Neutrophil (primary cell): ENCODE data around the gene ANKS1B.

ENCODE experiments used
- H3K27ac ChIP-seq: fragments of 200-600 bp; sonication (generic); 2 replicates; pipeline ENCODE4 v1.5.1; 2016; ENCODE audit warnings: mild to moderate bottlenecking, moderate library complexity
- H3K27me3 ChIP-seq: fragments of 200-600 bp; sonication (generic); 2 replicates; pipeline ENCODE4 v1.6.0; 2016; ENCODE audit warnings: mild to moderate bottlenecking
- H3K36me3 ChIP-seq: fragments of 200-600 bp; sonication (generic); 2 replicates; pipeline ENCODE4 v1.5.1; 2017
- H3K4me1 ChIP-seq, 2 experiments: fragments of 200-600 bp in 1 of 2; sonication (generic) in 1 of 2; 1 replicate in 1 of 2; 2 replicates in 1 of 2; pipeline versions ENCODE4 v1.5.1 to v1.6.1; 2013 to 2016; ENCODE audit warnings: low read depth in 1 of 2, low read length in 1 of 2, mild to moderate bottlenecking in 1 of 2, moderate library complexity in 1 of 2; ENCODE audit not compliant: control insufficient read depth in 1 of 2, insufficient read depth in 1 of 2
- H3K4me3 ChIP-seq, 2 experiments: fragments of 200-600 bp in 1 of 2; sonication (generic) in 1 of 2; 1 replicate in 1 of 2; 2 replicates in 1 of 2; pipeline ENCODE4 v1.5.1; 2013 to 2016; ENCODE audit warnings: low read depth in 1 of 2, low read length in 1 of 2, mild to moderate bottlenecking in 1 of 2, moderate library complexity in 1 of 2
- H3K9me3 ChIP-seq: fragments of 200-600 bp; sonication (generic); 2 replicates; pipeline ENCODE4 v1.5.1; 2016
- TF ChIP-seq, protein P1 (sequence below): fragments of 200-600 bp; sonication (generic); IDR thresholded peaks from 2 replicates; pipeline ENCODE4 v1.5.1; 2016; ENCODE audit warnings: antibody characterized with exemption

The ANKS1B gene

DNA sequence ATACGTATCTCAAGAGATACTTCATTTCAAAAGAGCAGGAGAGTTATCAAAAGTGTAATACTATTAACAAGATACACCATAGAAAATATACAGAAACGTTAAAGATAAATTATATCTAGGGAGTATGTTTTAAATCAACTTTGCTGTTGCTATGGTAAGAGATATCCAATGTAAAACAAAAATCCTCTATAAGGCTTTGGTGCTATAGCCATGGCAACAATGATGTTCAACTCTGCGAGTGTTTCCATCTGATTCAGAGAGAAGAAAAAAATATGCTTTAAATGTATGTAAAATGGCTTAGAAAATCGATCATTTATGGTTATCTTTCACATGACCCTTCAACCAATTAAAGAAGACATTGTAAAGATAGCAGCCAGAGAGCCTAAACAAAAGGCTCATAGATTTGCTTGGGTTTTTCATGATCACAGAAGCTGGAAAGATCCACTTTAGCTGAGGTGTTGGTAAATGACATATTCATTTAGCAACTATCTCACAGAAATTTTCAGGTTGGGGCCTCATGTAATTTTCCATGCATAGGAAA is 724.2 kb downstream of the ANKS1B start:
- TF ChIP-seq, protein P1, sequence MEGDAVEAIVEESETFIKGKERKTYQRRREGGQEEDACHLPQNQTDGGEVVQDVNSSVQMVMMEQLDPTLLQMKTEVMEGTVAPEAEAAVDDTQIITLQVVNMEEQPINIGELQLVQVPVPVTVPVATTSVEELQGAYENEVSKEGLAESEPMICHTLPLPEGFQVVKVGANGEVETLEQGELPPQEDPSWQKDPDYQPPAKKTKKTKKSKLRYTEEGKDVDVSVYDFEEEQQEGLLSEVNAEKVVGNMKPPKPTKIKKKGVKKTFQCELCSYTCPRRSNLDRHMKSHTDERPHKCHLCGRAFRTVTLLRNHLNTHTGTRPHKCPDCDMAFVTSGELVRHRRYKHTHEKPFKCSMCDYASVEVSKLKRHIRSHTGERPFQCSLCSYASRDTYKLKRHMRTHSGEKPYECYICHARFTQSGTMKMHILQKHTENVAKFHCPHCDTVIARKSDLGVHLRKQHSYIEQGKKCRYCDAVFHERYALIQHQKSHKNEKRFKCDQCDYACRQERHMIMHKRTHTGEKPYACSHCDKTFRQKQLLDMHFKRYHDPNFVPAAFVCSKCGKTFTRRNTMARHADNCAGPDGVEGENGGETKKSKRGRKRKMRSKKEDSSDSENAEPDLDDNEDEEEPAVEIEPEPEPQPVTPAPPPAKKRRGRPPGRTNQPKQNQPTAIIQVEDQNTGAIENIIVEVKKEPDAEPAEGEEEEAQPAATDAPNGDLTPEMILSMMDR, result no peak
- H3K36me3 ChIP-seq, result no peaks in the 10 kb centered on the region
- H3K9me3 ChIP-seq, result no peaks in the 10 kb centered on the region
- no peaks in the 10 kb centered on the region for H3K4me1 ChIP-seq
- H3K27me3 ChIP-seq, result no peaks in the 10 kb centered on the region
- no peak overlapping the region for H3K4me3 ChIP-seq
- no peak overlapping the region for H3K27ac ChIP-seq

DNA sequence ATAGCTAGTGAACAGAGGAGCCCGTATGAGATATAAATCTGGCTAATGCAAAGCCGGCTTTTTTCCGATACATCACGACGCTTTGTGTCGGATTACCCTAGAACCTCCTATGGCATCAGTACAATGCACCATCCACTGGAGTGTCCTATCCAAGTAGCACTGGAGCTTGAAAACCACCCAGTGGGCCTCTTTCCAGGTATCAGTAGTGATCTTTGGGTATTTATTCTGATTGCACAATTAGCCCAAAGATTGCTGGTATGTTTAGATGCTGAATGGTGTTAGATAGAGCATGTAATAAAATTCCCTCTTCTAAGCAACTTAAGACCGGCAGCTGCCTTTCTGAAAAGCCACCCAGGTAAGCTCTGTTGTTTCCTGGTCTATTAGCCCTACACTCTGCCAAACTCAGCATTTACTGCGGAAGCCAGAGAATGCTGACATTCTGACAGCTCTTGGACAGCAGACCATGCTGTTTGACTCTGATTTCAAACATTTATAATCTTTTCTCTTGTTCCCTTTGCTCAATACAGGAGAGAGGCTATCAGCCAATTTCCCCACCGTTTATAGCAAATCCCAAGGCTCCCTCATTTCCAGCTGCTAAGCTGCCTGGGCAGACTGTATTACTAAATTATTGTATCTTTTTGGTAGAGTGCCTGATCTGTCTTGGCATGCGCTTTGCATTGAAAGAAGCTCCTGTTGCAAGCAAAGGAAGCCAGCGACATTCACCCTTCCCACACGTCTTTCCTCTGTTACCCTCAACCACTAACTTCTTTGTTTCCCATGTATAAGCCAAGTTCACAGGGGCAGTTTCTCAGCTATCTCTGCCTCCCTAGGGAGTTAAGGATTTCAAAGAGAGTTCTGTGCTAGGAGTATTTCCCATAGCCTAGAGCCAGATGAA is 725.4 kb downstream of the ANKS1B start:
- Histone ChIP-seq H3K9me3 (no peaks in the 10 kb centered on the region), H3K4me3 (no peak overlapping the region), H3K36me3 (no peaks in the 10 kb centered on the region), H3K27me3 (no peaks in the 10 kb centered on the region), H3K27ac (no peak overlapping the region), H3K4me1 (no peaks in the 10 kb centered on the region)
- TF ChIP-seq, protein P1, result no peak

DNA sequence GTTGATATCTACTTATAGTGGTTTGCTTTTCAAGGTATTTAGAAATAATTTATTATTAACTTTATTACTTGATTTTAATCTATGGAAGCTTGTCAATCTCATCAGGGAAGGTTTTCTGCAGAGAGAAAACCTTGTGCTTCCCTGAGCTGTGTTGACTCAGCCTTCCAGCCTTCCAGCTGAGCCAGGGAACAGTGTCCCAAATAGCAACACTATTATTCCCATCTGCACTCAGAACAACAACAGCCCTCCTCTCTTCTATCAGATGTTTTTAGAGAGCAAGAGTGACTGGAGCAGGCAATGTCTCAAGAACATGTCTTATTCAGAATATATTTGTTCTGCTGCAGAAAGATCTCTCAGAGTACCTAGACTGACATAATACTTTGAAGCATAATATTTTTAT is 727.1 kb downstream of the ANKS1B start:
- H3K36me3 ChIP-seq, result no peaks in the 10 kb centered on the region
- TF ChIP-seq, protein P1, result no peak
- H3K4me1 ChIP-seq, result no peaks in the 10 kb centered on the region
- no peaks in the 10 kb centered on the region for H3K27me3 ChIP-seq
- no peak overlapping the region for H3K27ac ChIP-seq
- no peaks in the 10 kb centered on the region for H3K9me3 ChIP-seq
- no peak overlapping the region for H3K4me3 ChIP-seq

DNA sequence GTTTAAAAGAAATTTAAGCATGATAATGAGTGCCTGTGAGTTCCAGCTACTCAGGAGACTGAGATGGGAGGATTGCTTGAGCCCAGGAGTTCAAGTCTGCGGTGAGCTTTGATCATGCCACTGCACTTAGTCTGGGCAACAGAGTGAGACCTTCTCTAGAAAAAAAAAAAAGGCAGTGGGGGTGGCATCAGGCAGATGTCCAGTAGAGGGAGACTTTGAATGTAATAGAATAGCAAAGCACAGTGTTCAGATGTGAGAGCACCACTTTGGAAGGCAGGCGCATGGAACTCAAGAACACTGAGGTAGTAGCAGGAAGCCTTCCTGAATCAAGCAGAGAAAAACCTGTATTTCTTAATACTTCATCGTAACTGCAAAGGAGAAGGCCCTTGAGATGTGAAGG is 731.7 kb downstream of the ANKS1B start:
- Histone ChIP-seq H3K4me1 (no peaks in the 10 kb centered on the region), H3K36me3 (no peaks in the 10 kb centered on the region), H3K9me3 (no peaks in the 10 kb centered on the region), H3K27ac (no peak overlapping the region), H3K27me3 (no peaks in the 10 kb centered on the region), H3K4me3 (no peak overlapping the region)
- TF ChIP-seq, protein P1, result no peak

DNA sequence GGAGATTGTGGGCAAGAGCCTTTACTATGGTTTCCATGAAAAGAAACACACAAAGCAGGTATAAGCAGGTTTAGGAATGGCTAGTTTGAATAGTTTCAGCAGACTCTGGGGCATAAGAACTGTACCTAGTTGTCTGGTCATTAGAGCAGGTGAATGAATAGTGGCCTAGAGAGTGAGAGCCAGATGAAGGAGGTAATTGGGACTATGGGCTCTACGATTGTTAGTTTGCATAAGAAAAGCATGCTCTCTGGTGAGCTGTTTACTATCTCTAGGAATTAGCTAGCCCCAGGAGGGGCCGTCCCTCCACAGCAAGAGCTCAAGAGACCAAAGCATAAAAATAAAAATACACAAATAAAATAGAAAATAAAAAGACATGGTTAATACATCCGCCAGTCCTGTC is 734.6 kb downstream of the ANKS1B start:
- H3K9me3 ChIP-seq, result no peaks in the 10 kb centered on the region
- H3K4me3 ChIP-seq, result no peak overlapping the region
- TF ChIP-seq, protein P1, result no peak

More for the DNA sequence above, 734.6 kb downstream of the ANKS1B start:
- Histone ChIP-seq H3K27me3 (no peaks in the 10 kb centered on the region), H3K36me3 (no peaks in the 10 kb centered on the region), H3K4me1 (no peaks in the 10 kb centered on the region), H3K27ac (no peak overlapping the region)
